ENCODE results near the gene RNF5.

DNA sequence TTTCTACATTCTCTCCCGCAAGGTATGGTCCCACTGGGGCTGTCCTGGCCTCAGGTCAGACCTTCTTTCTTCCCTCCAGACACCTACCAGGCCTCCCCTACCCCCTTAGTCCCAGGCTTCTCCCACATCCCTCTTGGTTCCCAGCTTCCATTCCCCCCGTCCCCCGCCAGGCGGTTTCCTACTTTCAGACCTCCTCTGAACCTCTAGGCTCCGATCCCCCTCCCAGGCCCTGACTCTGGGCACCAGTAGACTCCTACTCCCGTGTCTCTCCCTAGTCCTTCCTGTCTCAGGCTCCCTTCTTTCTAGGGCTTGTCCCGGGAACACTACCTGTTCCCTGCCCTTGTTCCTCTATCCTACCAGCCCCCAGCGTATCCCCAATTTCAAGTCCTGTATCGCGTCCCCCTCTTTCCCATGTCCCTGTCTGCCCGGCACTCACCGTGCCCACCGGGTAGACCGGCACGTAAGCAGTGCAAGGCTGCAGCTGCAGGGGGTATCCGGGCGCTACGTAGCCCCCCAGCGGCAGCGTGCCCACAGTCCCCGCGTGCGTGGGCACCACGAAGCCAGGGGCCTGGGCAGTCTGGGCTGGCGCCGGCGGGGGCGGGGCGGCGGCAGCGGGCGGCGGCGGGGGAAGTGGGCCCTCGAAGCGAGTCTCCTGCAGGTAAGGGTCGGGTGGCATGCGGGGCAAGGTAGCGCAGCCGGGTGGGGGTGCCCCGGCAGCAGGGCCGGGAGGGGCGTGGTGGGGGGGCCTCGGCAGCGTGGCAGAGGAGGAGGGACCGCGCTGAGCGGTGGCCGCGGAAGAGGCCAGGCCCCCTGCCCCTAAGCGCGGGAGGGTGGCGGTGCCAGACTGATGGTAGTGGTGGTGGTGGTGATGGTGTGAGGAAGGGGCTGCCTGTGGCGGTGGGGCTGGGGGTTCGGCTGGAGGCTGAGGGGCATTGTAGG, 28.0 kb upstream of the RNF5 start:
- TF ChIP-seq EP300 (IDR thresholded peaks at IDR 0.05) (no peak), POLR2A (IDR thresholded peaks at IDR 0.05) (no peak)
- TF ChIP-seq, protein P1, sequence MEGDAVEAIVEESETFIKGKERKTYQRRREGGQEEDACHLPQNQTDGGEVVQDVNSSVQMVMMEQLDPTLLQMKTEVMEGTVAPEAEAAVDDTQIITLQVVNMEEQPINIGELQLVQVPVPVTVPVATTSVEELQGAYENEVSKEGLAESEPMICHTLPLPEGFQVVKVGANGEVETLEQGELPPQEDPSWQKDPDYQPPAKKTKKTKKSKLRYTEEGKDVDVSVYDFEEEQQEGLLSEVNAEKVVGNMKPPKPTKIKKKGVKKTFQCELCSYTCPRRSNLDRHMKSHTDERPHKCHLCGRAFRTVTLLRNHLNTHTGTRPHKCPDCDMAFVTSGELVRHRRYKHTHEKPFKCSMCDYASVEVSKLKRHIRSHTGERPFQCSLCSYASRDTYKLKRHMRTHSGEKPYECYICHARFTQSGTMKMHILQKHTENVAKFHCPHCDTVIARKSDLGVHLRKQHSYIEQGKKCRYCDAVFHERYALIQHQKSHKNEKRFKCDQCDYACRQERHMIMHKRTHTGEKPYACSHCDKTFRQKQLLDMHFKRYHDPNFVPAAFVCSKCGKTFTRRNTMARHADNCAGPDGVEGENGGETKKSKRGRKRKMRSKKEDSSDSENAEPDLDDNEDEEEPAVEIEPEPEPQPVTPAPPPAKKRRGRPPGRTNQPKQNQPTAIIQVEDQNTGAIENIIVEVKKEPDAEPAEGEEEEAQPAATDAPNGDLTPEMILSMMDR (IDR thresholded peaks at IDR 0.05), result no peak
